Measurements from ENCODE around the gene NPTX1. TPM values are rescaled to one million over a fixed set of nuclear protein-coding genes. Genes with fewer than 3 reads are reported as not detected.

NPTX1 gene
- total RNA-seq, 1 donor from 2014 or later, result not detected

GRCh38 chr17:80504686-80505413 is 28.4 kb upstream of the NPTX1 start:
- ATAC-seq, result no peak
- intact Hi-C loops (cut with micrococcal nuclease), result no loop called here

GRCh38 chr17:80503921-80504320 is 27.5 kb upstream of the NPTX1 start:
- DNase-seq (no peak), ATAC-seq (no peak)
- intact Hi-C loops (cut with micrococcal nuclease), result no loop called here

More at GRCh38 chr17:80504686-80505413, 28.4 kb upstream of the NPTX1 start:
- no peak for DNase-seq

- intact Hi-C loops (cut with micrococcal nuclease), result no loop called here
- no peak for ATAC-seq
- no peak for DNase-seq
These were observed 26.6 kb upstream of the NPTX1 start for GRCh38 chr17:80503031-80503430.

GRCh38 chr17:80502578-80502877 is 26.1 kb upstream of the NPTX1 start:
- intact Hi-C loops (cut with micrococcal nuclease), result no loop called here
- ATAC-seq (no peak), DNase-seq (no peak)

- intact Hi-C loops (cut with micrococcal nuclease), result no loop called here
- DNase-seq, result no peak
- ATAC-seq, result no peak
These were observed 25.6 kb upstream of the NPTX1 start for GRCh38 chr17:80501741-80502577.

- intact Hi-C loops (cut with micrococcal nuclease), result no loop called here
- DNase-seq (no peak), ATAC-seq (no peak)
These were observed 23.7 kb upstream of the NPTX1 start for GRCh38 chr17:80499961-80500665.

GRCh38 chr17:80499560-80499959 is 23.2 kb upstream of the NPTX1 start:
- intact Hi-C loops (cut with micrococcal nuclease), result no loop called here
- ATAC-seq (no peak), DNase-seq (no peak)

GRCh38 chr17:80498920-80499410 is 22.6 kb upstream of the NPTX1 start:
- intact Hi-C loops (cut with micrococcal nuclease), result no loop called here
- ATAC-seq (no peak), DNase-seq (no peak)

GRCh38 chr17:80498242-80498919 is 22.0 kb upstream of the NPTX1 start:
- DNase-seq (peak; percentile 59), ATAC-seq (peak; percentile 34)
- intact Hi-C loops (cut with micrococcal nuclease), result no loop called here

GRCh38 chr17:80497726-80498241 is 21.4 kb upstream of the NPTX1 start:
- ATAC-seq, result no peak

GRCh38 chr17:80494547-80494946 is 18.1 kb upstream of the NPTX1 start:
- DNase-seq (no peak), ATAC-seq (no peak)
- intact Hi-C loops (cut with micrococcal nuclease), result no loop called here

More at GRCh38 chr17:80497726-80498241, 21.4 kb upstream of the NPTX1 start:
- intact Hi-C loops (cut with micrococcal nuclease), result no loop called here
- DNase-seq, result no peak

GRCh38 chr17:80492343-80493136 is 16.1 kb upstream of the NPTX1 start:
- intact Hi-C loops (cut with micrococcal nuclease), result no loop called here
- no peak for ATAC-seq
- DNase-seq, result no peak

GRCh38 chr17:80491478-80492342 is 15.3 kb upstream of the NPTX1 start:
- intact Hi-C loops (cut with micrococcal nuclease), result no loop called here
- no peak for ATAC-seq
- DNase-seq, result no peak

GRCh38 chr17:80487511-80487910 is 11.1 kb upstream of the NPTX1 start:
- intact Hi-C loops (cut with micrococcal nuclease), result no loop called here
- no peak for DNase-seq
- ATAC-seq, result no peak

- intact Hi-C loops (cut with micrococcal nuclease), result no loop called here
- ATAC-seq, result no peak
- DNase-seq, result no peak
These were observed 10.3 kb upstream of the NPTX1 start for GRCh38 chr17:80486692-80487091.

- ATAC-seq, result no peak
- intact Hi-C loops (cut with micrococcal nuclease), result no loop called here
- DNase-seq, result no peak
These were observed 9.4 kb upstream of the NPTX1 start for GRCh38 chr17:80485846-80486245.

GRCh38 chr17:80482555-80483308 is 6.3 kb upstream of the NPTX1 start:
- ATAC-seq (no peak), DNase-seq (no peak)
- intact Hi-C loops (cut with micrococcal nuclease), result no loop called here

Data from left ventricle myocardium superior (tissue), 1 donor.